HepG2 (cell line): Measurements from ENCODE around the gene MRPL18. TPM values are rescaled to one million over a fixed set of nuclear protein-coding genes. Genes with fewer than 3 reads are reported as not detected.
A peak's percentile ranks its signal among the peaks of the same experiment; 100 is the strongest.

Experiments
- DRAP1 ChIP-seq: IDR thresholded peaks from 2 replicates; pipeline ENCODE4 v1.6.1; 2016; ENCODE audit warnings: missing genetic modification reagents, missing compliant biosample characterization
- HOXA5 ChIP-seq: sonication (generic); formaldehyde crosslinking; IDR thresholded peaks from 2 replicates; pipeline ENCODE4 v1.4.0; 2020; ENCODE audit warnings: missing genetic modification reagents
- HOXD1 ChIP-seq: sonication (generic); formaldehyde crosslinking; IDR thresholded peaks from 2 replicates; pipeline ENCODE4 v1.5.0; 2020; ENCODE audit warnings: missing genetic modification reagents
- KLF13 ChIP-seq: sonication (generic); formaldehyde crosslinking; IDR thresholded peaks from 2 replicates; pipeline ENCODE4 v1.4.0; 2020; ENCODE audit warnings: mild to moderate bottlenecking, missing genetic modification reagents
- MZF1 ChIP-seq: sonication (generic); formaldehyde crosslinking; IDR thresholded peaks from 2 replicates; pipeline ENCODE4 v1.8.1; 2023; ENCODE audit warnings: mild to moderate bottlenecking, missing genetic modification reagents, borderline replicate concordance
- SRSF1 ChIP-seq: fragments of 200-400 bp; formaldehyde crosslinking; optimal IDR thresholded peaks from 2 replicates; pipeline ENCODE3; 2017; ENCODE audit warnings: mild to moderate bottlenecking, low read depth, low read length, moderate library complexity
- ZBTB42 ChIP-seq: sonication (generic); formaldehyde crosslinking; IDR thresholded peaks from 2 replicates; pipeline ENCODE4 v1.5.0; 2020; ENCODE audit warnings: mild to moderate bottlenecking, missing genetic modification reagents
- ZFP90 ChIP-seq: sonication (generic); formaldehyde crosslinking; IDR thresholded peaks from 2 replicates; pipeline ENCODE4 v1.8.0; 2022; ENCODE audit warnings: missing genetic modification reagents, mild to moderate bottlenecking, inconsistent platforms, borderline replicate concordance
- ZNF10 ChIP-seq: sonication (generic); formaldehyde crosslinking; IDR thresholded peaks from 2 replicates; pipeline ENCODE4 v1.4.0; 2020; ENCODE audit warnings: mild to moderate bottlenecking, low read depth, missing genetic modification reagents, borderline replicate concordance
- ZNF510 ChIP-seq: sonication (generic); formaldehyde crosslinking; IDR thresholded peaks from 2 replicates; pipeline ENCODE4 v1.4.0; 2020; ENCODE audit warnings: low read depth, mild to moderate bottlenecking, missing genetic modification reagents
- ZNF557 ChIP-seq: sonication (generic); formaldehyde crosslinking; IDR thresholded peaks from 2 replicates; pipeline ENCODE4 v1.4.0; 2020; ENCODE audit warnings: missing genetic modification reagents
- ZNF777 ChIP-seq: sonication (generic); formaldehyde crosslinking; IDR thresholded peaks from 2 replicates; pipeline ENCODE4 v1.4.0; 2020; ENCODE audit warnings: missing genetic modification reagents
- polyA plus RNA-seq, 8 experiments: library from polyadenylated mRNA; depleted of rRNA in 3 of 8; stranded (reverse) in 7 of 8; unstranded in 1 of 8; fragments of >200 nt; fragmentation: Illumina TruSeq in 4 of 8; extraction: Trizol in 4 of 8; gene quantifications; 2 replicates each; pipeline versions ENCODE4 v1.2.1 to v1.2.3, GENCODE V29; 2011 to 2016; ENCODE audit warnings: low read depth in 4 of 8, missing spikeins in 1 of 8, mixed read lengths in 1 of 8; ENCODE audit not compliant: insufficient read depth in 1 of 8
- total RNA-seq, 5 experiments: library from RNA; depleted of rRNA; stranded (reverse); fragments of >200 nt; fragmentation: Illumina TruSeq; extraction: Trizol; gene quantifications; 2 replicates each; pipeline ENCODE4 v1.2.3, GENCODE V29; 2016; ENCODE audit warnings: low read depth in 1 of 5
- TF ChIP-seq, protein P1 (sequence below), 2 experiments: sonication (generic) in 1 of 2; formaldehyde crosslinking in 1 of 2; IDR thresholded peaks; 2 replicates each; pipeline versions ENCODE4 v1.6.1 to v1.9.0; 2014 to 2022; ENCODE audit warnings: antibody characterized with exemption in 1 of 2, borderline replicate concordance in 1 of 2, inconsistent platforms in 1 of 2, low read depth in 1 of 2, missing genetic modification reagents in 1 of 2
- TF ChIP-seq, protein P2 (sequence below): sonication (generic); formaldehyde crosslinking; IDR thresholded peaks from 2 replicates; pipeline ENCODE4 v1.4.0; 2020; ENCODE audit warnings: low read depth, missing genetic modification reagents
- TF ChIP-seq, protein P3 (sequence below): sonication (generic); formaldehyde crosslinking; IDR thresholded peaks from 2 replicates; pipeline ENCODE4 v1.5.0; 2020; ENCODE audit warnings: mild to moderate bottlenecking, missing genetic modification reagents

Gene MRPL18
- total and polyA plus RNA-seq, 2 of the 13 experiments (the other 11 are each of a cell fraction or from before 2014, with no cell fraction given) = 85.6 to 176 TPM

DNA sequence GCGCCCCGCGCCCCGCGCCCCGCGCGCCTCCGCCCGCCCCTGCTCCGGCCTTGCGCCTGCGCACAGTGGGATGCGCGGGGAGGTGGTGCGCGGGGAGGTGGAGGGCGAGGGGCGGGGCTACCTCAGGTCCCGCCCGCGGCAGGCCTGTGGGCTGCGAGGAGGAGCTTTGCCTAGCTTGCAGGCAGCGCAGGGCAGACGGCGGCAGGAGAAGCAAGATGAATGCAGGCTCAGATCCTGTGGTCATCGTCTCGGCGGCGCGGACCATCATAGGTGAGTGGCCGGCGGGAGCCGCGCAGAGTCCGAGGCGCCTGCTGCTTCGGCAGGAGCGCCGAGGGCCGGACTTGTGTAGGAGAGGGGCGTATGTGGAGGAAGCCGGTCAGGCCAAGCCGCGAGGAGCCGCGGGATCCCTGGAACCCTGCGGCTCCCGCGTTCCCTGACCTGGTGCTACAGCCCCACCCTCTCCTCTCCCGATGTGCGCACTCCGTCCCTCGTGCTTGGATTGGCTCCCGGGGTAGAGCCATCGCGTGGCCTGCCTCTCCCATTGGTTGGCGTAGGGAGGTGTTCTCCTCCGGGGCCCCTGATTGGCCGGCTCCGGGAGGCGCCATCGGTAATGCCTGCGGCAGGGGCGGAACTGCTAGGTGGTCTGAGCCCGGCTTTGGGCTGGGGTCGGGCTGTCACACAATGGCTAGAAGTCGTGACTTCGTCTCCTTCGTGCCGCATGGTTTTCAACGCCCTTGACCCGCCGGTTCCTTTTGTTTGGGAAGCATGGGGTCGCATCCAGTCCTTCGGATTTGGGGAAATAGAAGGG, 28.2 kb upstream of the MRPL18 start, which contains the start of gene ACAT2 (continued):
- TF ChIP-seq, protein P1, sequence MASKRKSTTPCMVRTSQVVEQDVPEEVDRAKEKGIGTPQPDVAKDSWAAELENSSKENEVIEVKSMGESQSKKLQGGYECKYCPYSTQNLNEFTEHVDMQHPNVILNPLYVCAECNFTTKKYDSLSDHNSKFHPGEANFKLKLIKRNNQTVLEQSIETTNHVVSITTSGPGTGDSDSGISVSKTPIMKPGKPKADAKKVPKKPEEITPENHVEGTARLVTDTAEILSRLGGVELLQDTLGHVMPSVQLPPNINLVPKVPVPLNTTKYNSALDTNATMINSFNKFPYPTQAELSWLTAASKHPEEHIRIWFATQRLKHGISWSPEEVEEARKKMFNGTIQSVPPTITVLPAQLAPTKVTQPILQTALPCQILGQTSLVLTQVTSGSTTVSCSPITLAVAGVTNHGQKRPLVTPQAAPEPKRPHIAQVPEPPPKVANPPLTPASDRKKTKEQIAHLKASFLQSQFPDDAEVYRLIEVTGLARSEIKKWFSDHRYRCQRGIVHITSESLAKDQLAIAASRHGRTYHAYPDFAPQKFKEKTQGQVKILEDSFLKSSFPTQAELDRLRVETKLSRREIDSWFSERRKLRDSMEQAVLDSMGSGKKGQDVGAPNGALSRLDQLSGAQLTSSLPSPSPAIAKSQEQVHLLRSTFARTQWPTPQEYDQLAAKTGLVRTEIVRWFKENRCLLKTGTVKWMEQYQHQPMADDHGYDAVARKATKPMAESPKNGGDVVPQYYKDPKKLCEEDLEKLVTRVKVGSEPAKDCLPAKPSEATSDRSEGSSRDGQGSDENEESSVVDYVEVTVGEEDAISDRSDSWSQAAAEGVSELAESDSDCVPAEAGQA (IDR thresholded peaks at IDR 0.05; ENCODE audit: low read depth) = peak; percentile 60
- TF ChIP-seq, protein P1 (CRISPR knock-in tag; IDR thresholded peaks at IDR 0.05; ENCODE audit: borderline replicate concordance) = peak; percentile 30; the same call in 1 of the 2 replicates
- peak; percentile 89 for TF ChIP-seq DRAP1 (CRISPR knock-in tag)
- peak; percentile 95; the same call in 1 of the 2 replicates for TF ChIP-seq ZNF510
- TF ChIP-seq SRSF1 = peak; percentile 75
- TF ChIP-seq MZF1 (CRISPR knock-in tag) = no peak
- peak; percentile 44; the same call in 1 of the 2 replicates for TF ChIP-seq ZNF777 (CRISPR knock-in tag)
- TF ChIP-seq, protein P2, sequence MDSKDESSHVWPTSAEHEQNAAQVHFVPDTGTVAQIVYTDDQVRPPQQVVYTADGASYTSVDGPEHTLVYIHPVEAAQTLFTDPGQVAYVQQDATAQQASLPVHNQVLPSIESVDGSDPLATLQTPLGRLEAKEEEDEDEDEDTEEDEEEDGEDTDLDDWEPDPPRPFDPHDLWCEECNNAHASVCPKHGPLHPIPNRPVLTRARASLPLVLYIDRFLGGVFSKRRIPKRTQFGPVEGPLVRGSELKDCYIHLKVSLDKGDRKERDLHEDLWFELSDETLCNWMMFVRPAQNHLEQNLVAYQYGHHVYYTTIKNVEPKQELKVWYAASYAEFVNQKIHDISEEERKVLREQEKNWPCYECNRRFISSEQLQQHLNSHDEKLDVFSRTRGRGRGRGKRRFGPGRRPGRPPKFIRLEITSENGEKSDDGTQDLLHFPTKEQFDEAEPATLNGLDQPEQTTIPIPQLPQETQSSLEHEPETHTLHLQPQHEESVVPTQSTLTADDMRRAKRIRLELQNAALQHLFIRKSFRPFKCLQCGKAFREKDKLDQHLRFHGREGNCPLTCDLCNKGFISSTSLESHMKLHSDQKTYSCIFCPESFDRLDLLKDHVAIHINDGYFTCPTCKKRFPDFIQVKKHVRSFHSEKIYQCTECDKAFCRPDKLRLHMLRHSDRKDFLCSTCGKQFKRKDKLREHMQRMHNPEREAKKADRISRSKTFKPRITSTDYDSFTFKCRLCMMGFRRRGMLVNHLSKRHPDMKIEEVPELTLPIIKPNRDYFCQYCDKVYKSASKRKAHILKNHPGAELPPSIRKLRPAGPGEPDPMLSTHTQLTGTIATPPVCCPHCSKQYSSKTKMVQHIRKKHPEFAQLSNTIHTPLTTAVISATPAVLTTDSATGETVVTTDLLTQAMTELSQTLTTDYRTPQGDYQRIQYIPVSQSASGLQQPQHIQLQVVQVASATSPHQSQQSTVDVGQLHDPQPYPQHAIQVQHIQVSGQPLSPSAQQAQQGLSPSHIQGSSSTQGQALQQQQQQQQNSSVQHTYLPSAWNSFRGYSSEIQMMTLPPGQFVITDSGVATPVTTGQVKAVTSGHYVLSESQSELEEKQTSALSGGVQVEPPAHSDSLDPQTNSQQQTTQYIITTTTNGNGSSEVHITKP (CRISPR knock-in tag) = peak; percentile 94
- 0 out of 2 replicates have a peak, but pooled peaks have one; percentile 82 for TF ChIP-seq HOXD1
- TF ChIP-seq ZBTB42 = peak; percentile 41
- TF ChIP-seq ZFP90 (CRISPR knock-in tag) = peak; percentile 95; the same call in 1 of the 2 replicates
- TF ChIP-seq ZNF557 (CRISPR knock-in tag) = peak; percentile 80; the same call in 1 of the 2 replicates
- TF ChIP-seq, protein P3, sequence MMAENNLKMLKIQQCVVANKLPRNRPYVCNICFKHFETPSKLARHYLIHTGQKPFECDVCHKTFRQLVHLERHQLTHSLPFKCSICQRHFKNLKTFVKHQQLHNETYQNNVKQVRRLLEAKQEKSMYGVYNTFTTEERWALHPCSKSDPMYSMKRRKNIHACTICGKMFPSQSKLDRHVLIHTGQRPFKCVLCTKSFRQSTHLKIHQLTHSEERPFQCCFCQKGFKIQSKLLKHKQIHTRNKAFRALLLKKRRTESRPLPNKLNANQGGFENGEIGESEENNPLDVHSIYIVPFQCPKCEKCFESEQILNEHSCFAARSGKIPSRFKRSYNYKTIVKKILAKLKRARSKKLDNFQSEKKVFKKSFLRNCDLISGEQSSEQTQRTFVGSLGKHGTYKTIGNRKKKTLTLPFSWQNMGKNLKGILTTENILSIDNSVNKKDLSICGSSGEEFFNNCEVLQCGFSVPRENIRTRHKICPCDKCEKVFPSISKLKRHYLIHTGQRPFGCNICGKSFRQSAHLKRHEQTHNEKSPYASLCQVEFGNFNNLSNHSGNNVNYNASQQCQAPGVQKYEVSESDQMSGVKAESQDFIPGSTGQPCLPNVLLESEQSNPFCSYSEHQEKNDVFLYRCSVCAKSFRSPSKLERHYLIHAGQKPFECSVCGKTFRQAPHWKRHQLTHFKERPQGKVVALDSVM (CRISPR knock-in tag) = peak; percentile 11; the same call in 1 of the 2 replicates
- TF ChIP-seq HOXA5 (CRISPR knock-in tag) = peak; percentile 94
- no peak for TF ChIP-seq ZNF10
- no peak for TF ChIP-seq KLF13
